ENCODE results near the gene TADA2A. TPM values are rescaled to one million over a fixed set of nuclear protein-coding genes. Genes with fewer than 3 reads are reported as not detected.
"Not testable (repeated sequence)": the region's sequence is repeated elsewhere in the genome, so short reads cannot be mapped to it uniquely, and the experiment has no call there.

The TADA2A gene
- polyA plus RNA-seq, 1 experiment = 13.6 TPM

- CTCF ChIA-PET = interaction anchor here (0.9 to 2.4 kb wide), 3 partner anchors 9 to 24 kb away, joined by 3 to 8 read pairs (median 4); partner anchors contain the start of gene C17orf78
- DNase-seq (ENCODE audit: low read depth) = no peak
- Histone ChIP-seq H3K27me3 (ENCODE audit: control insufficient read depth, insufficient read depth, low read length) (no peaks in the 10 kb centered on the region), H3K4me3 (ENCODE audit: low read depth, low read length) (no peak overlapping the region), H3K36me3 (ENCODE audit: control insufficient read depth, insufficient read depth, low read length) (no peaks in the 10 kb centered on the region)
- POLR2A ChIA-PET = no interaction called here
- TF ChIP-seq, protein P1, sequence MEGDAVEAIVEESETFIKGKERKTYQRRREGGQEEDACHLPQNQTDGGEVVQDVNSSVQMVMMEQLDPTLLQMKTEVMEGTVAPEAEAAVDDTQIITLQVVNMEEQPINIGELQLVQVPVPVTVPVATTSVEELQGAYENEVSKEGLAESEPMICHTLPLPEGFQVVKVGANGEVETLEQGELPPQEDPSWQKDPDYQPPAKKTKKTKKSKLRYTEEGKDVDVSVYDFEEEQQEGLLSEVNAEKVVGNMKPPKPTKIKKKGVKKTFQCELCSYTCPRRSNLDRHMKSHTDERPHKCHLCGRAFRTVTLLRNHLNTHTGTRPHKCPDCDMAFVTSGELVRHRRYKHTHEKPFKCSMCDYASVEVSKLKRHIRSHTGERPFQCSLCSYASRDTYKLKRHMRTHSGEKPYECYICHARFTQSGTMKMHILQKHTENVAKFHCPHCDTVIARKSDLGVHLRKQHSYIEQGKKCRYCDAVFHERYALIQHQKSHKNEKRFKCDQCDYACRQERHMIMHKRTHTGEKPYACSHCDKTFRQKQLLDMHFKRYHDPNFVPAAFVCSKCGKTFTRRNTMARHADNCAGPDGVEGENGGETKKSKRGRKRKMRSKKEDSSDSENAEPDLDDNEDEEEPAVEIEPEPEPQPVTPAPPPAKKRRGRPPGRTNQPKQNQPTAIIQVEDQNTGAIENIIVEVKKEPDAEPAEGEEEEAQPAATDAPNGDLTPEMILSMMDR (IDR thresholded peaks at IDR 0.05; ENCODE audit: insufficient read depth, low read depth, low read length) = no peak
These were observed 7.4 kb upstream of the TADA2A start for GRCh38 chr17:37399265-37399803.

GRCh38 chr17:37400505-37400904 is 6.2 kb upstream of the TADA2A start:
- Histone ChIP-seq H3K27me3 (ENCODE audit: control insufficient read depth, insufficient read depth, low read length) (no peaks in the 10 kb centered on the region), H3K4me3 (ENCODE audit: low read depth, low read length) (no peak overlapping the region), H3K36me3 (ENCODE audit: control insufficient read depth, insufficient read depth, low read length) (no peaks in the 10 kb centered on the region)
- TF ChIP-seq, protein P1 (IDR thresholded peaks at IDR 0.05; ENCODE audit: insufficient read depth, low read depth, low read length) = no peak
- ChIA-PET POLR2A (no interaction called here), CTCF (no interaction called here)
- DNase-seq (ENCODE audit: low read depth) = no peak

- POLR2A ChIA-PET = not testable (repeated sequence)
These were observed 1.2 kb upstream of the TADA2A start for GRCh38 chr17:37405522-37405921.

DNA sequence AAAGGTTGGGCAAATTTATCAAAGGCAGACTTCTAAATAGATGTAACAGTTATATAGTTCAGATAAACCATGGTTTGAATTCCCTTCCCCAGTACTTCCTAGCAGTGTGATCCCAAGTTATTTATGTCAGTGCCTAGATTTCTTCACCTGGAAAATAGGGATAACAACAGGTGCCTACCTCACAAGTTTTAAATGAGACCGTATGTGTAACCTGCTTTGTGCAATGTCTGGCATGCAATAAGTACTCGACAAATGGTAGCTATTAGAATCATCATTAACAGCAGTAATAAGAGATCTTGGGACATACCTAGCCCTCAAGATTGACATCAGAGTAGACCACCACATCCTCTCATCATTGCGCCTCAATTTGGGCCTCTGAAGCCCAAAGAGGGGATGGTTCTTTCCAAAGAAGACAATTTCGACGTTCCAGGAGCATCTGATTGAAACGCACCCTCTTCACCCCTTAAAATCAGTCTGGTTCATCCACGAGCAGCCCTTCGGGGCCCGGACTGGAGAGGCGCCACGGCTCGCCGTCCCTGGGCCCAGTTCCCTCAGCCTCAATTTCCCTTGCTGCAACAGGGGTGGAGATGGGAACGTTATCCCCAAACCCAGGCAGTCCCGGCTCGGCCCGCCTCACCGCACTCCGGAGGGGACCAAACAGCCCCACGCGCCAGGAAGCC is 591 bp upstream of the TADA2A start:
- peak overlapping the region; percentile 93 for H3K4me3 ChIP-seq (ENCODE audit: low read depth, low read length)
- H3K27me3 ChIP-seq (ENCODE audit: control insufficient read depth, insufficient read depth, low read length) = no peaks in the 10 kb centered on the region
- POLR2A ChIA-PET = no interaction called here
- no peak for DNase-seq (ENCODE audit: low read depth)
- H3K36me3 ChIP-seq (ENCODE audit: control insufficient read depth, insufficient read depth, low read length) = peaks cover 2% of the 10 kb centered on the region
- TF ChIP-seq, protein P1 (IDR thresholded peaks at IDR 0.05; ENCODE audit: insufficient read depth, low read depth, low read length) = no peak
- CTCF ChIA-PET = no interaction called here

More at GRCh38 chr17:37405522-37405921, 1.2 kb upstream of the TADA2A start:
- H3K4me3 ChIP-seq (ENCODE audit: low read depth, low read length) = peak overlapping the region; percentile 93
- CTCF ChIA-PET = interaction anchor here (2.3 kb wide), 1 partner anchor 32 kb away, joined by 16 read pairs; no protein-coding TSS in a partner anchor
- not testable (repeated sequence) for H3K27me3 ChIP-seq (ENCODE audit: control insufficient read depth, insufficient read depth, low read length); DNase-seq (ENCODE audit: low read depth); H3K36me3 ChIP-seq (ENCODE audit: control insufficient read depth, insufficient read depth, low read length)

- CTCF ChIA-PET = interaction anchor here (1.1 kb wide), 1 partner anchor 9 kb away, joined by 3 read pairs; no protein-coding TSS in a partner anchor
- H3K4me3 ChIP-seq (ENCODE audit: low read depth, low read length); H3K27me3 ChIP-seq (ENCODE audit: control insufficient read depth, insufficient read depth, low read length); DNase-seq (ENCODE audit: low read depth); H3K36me3 ChIP-seq (ENCODE audit: control insufficient read depth, insufficient read depth, low read length); POLR2A ChIA-PET: not testable (repeated sequence)
These were observed 1.4 kb downstream of the TADA2A start for GRCh38 chr17:37408145-37408479.

- DNase-seq (ENCODE audit: low read depth) = no peak
- TF ChIP-seq, protein P1 (IDR thresholded peaks at IDR 0.05; ENCODE audit: insufficient read depth, low read depth, low read length) = no peak
- Histone ChIP-seq H3K4me3 (ENCODE audit: low read depth, low read length) (no peak overlapping the region), H3K36me3 (ENCODE audit: control insufficient read depth, insufficient read depth, low read length) (peaks cover 4% of the 10 kb centered on the region), H3K27me3 (ENCODE audit: control insufficient read depth, insufficient read depth, low read length) (no peaks in the 10 kb centered on the region)
- POLR2A ChIA-PET = no interaction called here
- CTCF ChIA-PET = interaction anchor here (1.0 to 1.1 kb wide), 2 partner anchors 13 to 24 kb away, joined by 3 read pairs; no protein-coding TSS in a partner anchor
These were observed 3.7 kb downstream of the TADA2A start for GRCh38 chr17:37410357-37410756.
